Activated naive CD4-positive, alpha-beta T cell treated with anti-CD3 and anti-CD28 coated beads for 36 hours (primary cell): ENCODE results near the gene HIKESHI. TPM values are rescaled to one million over a fixed set of nuclear protein-coding genes. Genes with fewer than 3 reads are reported as not detected.
"Not testable (repeated sequence)": the region's sequence is repeated elsewhere in the genome, so short reads cannot be mapped to it uniquely, and the experiment has no call there.

Source experiments
- CTCF ChIA-PET: fragments of 350-600 bp; sonication (Branson Sonifier 250); formaldehyde crosslinking; loops from one replicate; lab custom pipeline; 2021; ENCODE audit warnings: antibody characterized with exemption; lab: Charles Lee
- DNase-seq: peaks from one replicate; pipeline ENCODE4 v3.0.0-alpha.2; 2020
- H3K27ac Mint-ChIP-seq: one replicate; pipeline ENCODE4 v1.8.0; 2021; ENCODE audit warnings: mild to moderate bottlenecking, mixed read lengths
- H3K27me3 Mint-ChIP-seq: one replicate; pipeline ENCODE4 v1.8.0; 2021; ENCODE audit warnings: low read depth, mixed read lengths
- H3K36me3 Mint-ChIP-seq: one replicate; pipeline ENCODE4 v1.8.0; 2021; ENCODE audit warnings: low read depth, mixed read lengths
- H3K4me1 Mint-ChIP-seq: one replicate; pipeline ENCODE4 v1.8.0; 2021; ENCODE audit warnings: low read depth, mixed read lengths
- H3K4me3 Mint-ChIP-seq: one replicate; pipeline ENCODE4 v1.8.0; 2021; ENCODE audit warnings: mild to moderate bottlenecking, moderate library complexity, mixed read lengths
- H3K9me3 Mint-ChIP-seq: one replicate; pipeline ENCODE4 v1.8.0; 2021; ENCODE audit warnings: mixed read lengths
- intact Hi-C: fragments of 100-400 bp; cut with micrococcal nuclease; formaldehyde crosslinking; loops from one replicate; pipeline ENCODE4 v1.15.1; 2023
- total RNA-seq, 2 experiments: library from RNA; stranded (reverse); gene quantifications; one replicate each; pipeline ENCODE4 v1.2.3, GENCODE V29; 2021

Gene HIKESHI
- total RNA-seq, 2 experiments from 2014 or later = 40.4 to 41.9 TPM

- H3K27ac Mint-ChIP-seq = no peak overlapping the region
- intact Hi-C loops = no loop called here
- no peaks in the 10 kb centered on the region for H3K27me3 Mint-ChIP-seq
- H3K4me1 Mint-ChIP-seq = peaks cover 45% of the 10 kb centered on the region
- H3K9me3 Mint-ChIP-seq = no peaks in the 10 kb centered on the region
- peaks cover 68% of the 10 kb centered on the region for H3K36me3 Mint-ChIP-seq
- CTCF ChIA-PET = interaction anchor here (0.6 to 0.9 kb wide), 2 partner anchors 15 to 292 kb away, joined by 3 to 4 read pairs; no protein-coding TSS in a partner anchor
- no peak overlapping the region for H3K4me3 Mint-ChIP-seq
- no peak for DNase-seq
These were observed 26.3 kb upstream of the HIKESHI start for GRCh38 chr11:86275493-86276370.

- Mint-ChIP-seq H3K27ac (no peak overlapping the region), H3K4me1 (peaks cover 42% of the 10 kb centered on the region), H3K4me3 (no peak overlapping the region), H3K27me3 (no peaks in the 10 kb centered on the region), H3K9me3 (no peaks in the 10 kb centered on the region), H3K36me3 (peaks cover 63% of the 10 kb centered on the region)
- intact Hi-C loops = no loop called here
- DNase-seq = no peak
- CTCF ChIA-PET = no interaction called here
These were observed 24.3 kb upstream of the HIKESHI start for GRCh38 chr11:86277741-86278140.

- no peak overlapping the region for H3K4me3 Mint-ChIP-seq
- CTCF ChIA-PET = interaction anchor here (0.6 kb wide), 1 partner anchor 241 kb away, joined by 4 read pairs; no protein-coding TSS in a partner anchor
- peaks cover 60% of the 10 kb centered on the region for H3K36me3 Mint-ChIP-seq
- intact Hi-C loops = no loop called here
- no peaks in the 10 kb centered on the region for H3K27me3 Mint-ChIP-seq
- no peaks in the 10 kb centered on the region for H3K9me3 Mint-ChIP-seq
- H3K27ac Mint-ChIP-seq = no peak overlapping the region
- no peak for DNase-seq
- peaks cover 37% of the 10 kb centered on the region for H3K4me1 Mint-ChIP-seq
These were observed 23.8 kb upstream of the HIKESHI start for GRCh38 chr11:86278226-86278625.

GRCh38 chr11:86279747-86280146 lies 22.3 kb upstream of the HIKESHI start:
- Mint-ChIP-seq H3K36me3 (peaks cover 60% of the 10 kb centered on the region), H3K4me3 (no peak overlapping the region), H3K27ac (no peak overlapping the region), H3K4me1 (peaks cover 35% of the 10 kb centered on the region), H3K27me3 (no peaks in the 10 kb centered on the region), H3K9me3 (no peaks in the 10 kb centered on the region)
- CTCF ChIA-PET = interaction anchor here (0.5 to 1.5 kb wide), 2 partner anchors 201 to 238 kb away, joined by 3 to 4 read pairs; no protein-coding TSS in a partner anchor
- DNase-seq = no peak
- intact Hi-C loops = no loop called here

GRCh38 chr11:86287468-86287796 lies 14.6 kb upstream of the HIKESHI start:
- no peaks in the 10 kb centered on the region for H3K27me3 Mint-ChIP-seq

GRCh38 chr11:86288776-86289507 lies 13.1 kb upstream of the HIKESHI start:
- no peak overlapping the region for H3K27ac Mint-ChIP-seq
- no peaks in the 10 kb centered on the region for H3K27me3 Mint-ChIP-seq
- peaks cover 4% of the 10 kb centered on the region for H3K9me3 Mint-ChIP-seq
- intact Hi-C loops = loop anchor here (5.0 kb wide), 1 partner anchor 213 kb away; no protein-coding TSS in a partner anchor
- DNase-seq = peak; percentile 48
- H3K4me3 Mint-ChIP-seq = no peak overlapping the region
- H3K4me1 Mint-ChIP-seq = peaks cover 76% of the 10 kb centered on the region
- CTCF ChIA-PET = interaction anchor here (0.6 to 3.0 kb wide), 6 partner anchors 27 to 435 kb away, joined by 3 to 13 read pairs (median 4); no protein-coding TSS in a partner anchor
- H3K36me3 Mint-ChIP-seq = peaks cover 15% of the 10 kb centered on the region

More at GRCh38 chr11:86287468-86287796, 14.6 kb upstream of the HIKESHI start:
- intact Hi-C loops = loop anchor here (1.0 to 5.0 kb wide), 25 partner anchors 15 to 692 kb away; partner anchors contain the start of genes CCDC83, CREBZF, EED and HIKESHI
- Mint-ChIP-seq H3K4me1 (peaks cover 72% of the 10 kb centered on the region), H3K36me3 (peaks cover 22% of the 10 kb centered on the region), H3K9me3 (peaks cover 4% of the 10 kb centered on the region), H3K27ac (peak overlapping the region; percentile 72), H3K4me3 (peak overlapping the region; percentile 1)
- no peak for DNase-seq
- CTCF ChIA-PET = interaction anchor here (0.7 to 1.6 kb wide), 5 partner anchors 20 to 399 kb away, joined by 4 to 7 read pairs (median 6); no protein-coding TSS in a partner anchor

- not testable (repeated sequence) for H3K36me3 Mint-ChIP-seq, H3K9me3 Mint-ChIP-seq, H3K27ac Mint-ChIP-seq, H3K27me3 Mint-ChIP-seq, H3K4me3 Mint-ChIP-seq
- DNase-seq = peak; percentile 39
- intact Hi-C loops = loop anchor here (5.0 kb wide), 1 partner anchor 213 kb away; no protein-coding TSS in a partner anchor
- peaks cover 73% of the 10 kb centered on the region for H3K4me1 Mint-ChIP-seq
- CTCF ChIA-PET = interaction anchor here (0.7 to 3.0 kb wide), 6 partner anchors 28 to 435 kb away, joined by 3 to 13 read pairs (median 4); no protein-coding TSS in a partner anchor
These were observed 12.3 kb upstream of the HIKESHI start for GRCh38 chr11:86289508-86290280.

GRCh38 chr11:86291466-86292262 lies 10.4 kb upstream of the HIKESHI start:
- CTCF ChIA-PET = interaction anchor here (0.7 to 2.2 kb wide), 23 partner anchors 9 to 604 kb away, joined by 3 to 13 read pairs (median 4); partner anchors contain the start of gene CCDC83
- Mint-ChIP-seq H3K4me1 (peaks cover 58% of the 10 kb centered on the region), H3K9me3 (peaks cover 4% of the 10 kb centered on the region), H3K4me3 (no peak overlapping the region), H3K36me3 (peaks cover 6% of the 10 kb centered on the region), H3K27ac (peak overlapping the region; percentile 53), H3K27me3 (no peaks in the 10 kb centered on the region)
- intact Hi-C loops = loop anchor here (1.0 to 2.0 kb wide), 8 partner anchors 89 to 696 kb away; partner anchors contain the start of gene CCDC83
- DNase-seq = peak; percentile 88

- Mint-ChIP-seq H3K4me1 (peaks cover 46% of the 10 kb centered on the region), H3K9me3 (peaks cover 4% of the 10 kb centered on the region), H3K4me3 (no peak overlapping the region), H3K36me3 (peaks cover 6% of the 10 kb centered on the region), H3K27ac (peak overlapping the region; percentile 44), H3K27me3 (no peaks in the 10 kb centered on the region)
- CTCF ChIA-PET = interaction anchor here (0.9 to 2.2 kb wide), 7 partner anchors 116 to 511 kb away, joined by 3 to 8 read pairs (median 3); partner anchors contain the start of gene CCDC83
- intact Hi-C loops = loop anchor here (1.0 to 2.0 kb wide), 8 partner anchors 91 to 698 kb away; partner anchors contain the start of gene CCDC83
- DNase-seq = peak; percentile 73
These were observed 9.0 kb upstream of the HIKESHI start for GRCh38 chr11:86292912-86293616.

GRCh38 chr11:86294026-86294425 lies 8.0 kb upstream of the HIKESHI start:
- CTCF ChIA-PET = interaction anchor here (0.8 to 1.8 kb wide), 9 partner anchors 8 to 511 kb away, joined by 3 to 6 read pairs (median 3); partner anchors contain the start of genes CCDC83 and HIKESHI
- H3K4me1 Mint-ChIP-seq = peaks cover 37% of the 10 kb centered on the region
- peaks cover 5% of the 10 kb centered on the region for H3K36me3 Mint-ChIP-seq
- H3K9me3 Mint-ChIP-seq = peaks cover 3% of the 10 kb centered on the region
- H3K4me3 Mint-ChIP-seq = no peak overlapping the region
- no peak for DNase-seq
- H3K27ac Mint-ChIP-seq = no peak overlapping the region
- intact Hi-C loops = no loop called here
- no peaks in the 10 kb centered on the region for H3K27me3 Mint-ChIP-seq
